ENCODE results near the gene MICU1.

MICU1 gene

GRCh38 chr10:72593963-72594362, 31.9 kb downstream of the MICU1 start (continued):
- TF ChIP-seq ZFP3 (CRISPR knock-in tag; IDR thresholded peaks at IDR 0.05) (no peak), CSDC2 (CRISPR knock-in tag; IDR thresholded peaks at IDR 0.05) (no peak), TCF4 (CRISPR knock-in tag; IDR thresholded peaks at IDR 0.05; ENCODE audit: borderline replicate concordance) (no peak)

GRCh38 chr10:72588266-72588665, 37.6 kb downstream of the MICU1 start:
- no peak for ATAC-seq
- TF ChIP-seq PPARA (CRISPR knock-in tag; IDR thresholded peaks at IDR 0.05; ENCODE audit: borderline replicate concordance) (no peak), ISL1 (CRISPR knock-in tag; IDR thresholded peaks at IDR 0.05) (no peak), CSDC2 (CRISPR knock-in tag; IDR thresholded peaks at IDR 0.05) (no peak), OSR1 (CRISPR knock-in tag; IDR thresholded peaks at IDR 0.05) (no peak), ZFP30 (CRISPR knock-in tag; IDR thresholded peaks at IDR 0.05) (no peak), TCF4 (CRISPR knock-in tag; IDR thresholded peaks at IDR 0.05; ENCODE audit: borderline replicate concordance) (no peak), CSRNP3 (CRISPR knock-in tag; IDR thresholded peaks at IDR 0.05) (no peak), SNAI2 (CRISPR knock-in tag; IDR thresholded peaks at IDR 0.05) (no peak), RARB (CRISPR knock-in tag; IDR thresholded peaks at IDR 0.05) (no peak), TOX (CRISPR knock-in tag; IDR thresholded peaks at IDR 0.05; ENCODE audit: borderline replicate concordance) (no peak), TSHZ2 (CRISPR knock-in tag; IDR thresholded peaks at IDR 0.05) (no peak), BACH2 (CRISPR knock-in tag; IDR thresholded peaks at IDR 0.05; ENCODE audit: borderline replicate concordance) (no peak), ARNTL (CRISPR knock-in tag; IDR thresholded peaks at IDR 0.05; ENCODE audit: borderline replicate concordance, low read depth) (no peak), PATZ1 (CRISPR knock-in tag; IDR thresholded peaks at IDR 0.05; ENCODE audit: borderline replicate concordance) (no peak), GLIS3 (CRISPR knock-in tag; IDR thresholded peaks at IDR 0.05) (no peak), ESRRG (CRISPR knock-in tag; IDR thresholded peaks at IDR 0.05) (no peak), ZNF70 (CRISPR knock-in tag; IDR thresholded peaks at IDR 0.05) (no peak), ZNF565 (CRISPR knock-in tag; conservative IDR thresholded peaks at IDR 0.05; ENCODE audit: low read depth) (no peak), ZNF8 (CRISPR knock-in tag; IDR thresholded peaks at IDR 0.05) (no peak), ZC3H10 (CRISPR knock-in tag; IDR thresholded peaks at IDR 0.05) (no peak)

GRCh38 chr10:72587568-72587967, 38.3 kb downstream of the MICU1 start:
- ATAC-seq: no peak

More at GRCh38 chr10:72587568-72587967, 38.3 kb downstream of the MICU1 start:
- no peak for TF ChIP-seq CSRNP3 (CRISPR knock-in tag; IDR thresholded peaks at IDR 0.05)
- no peak for TF ChIP-seq TSHZ2 (CRISPR knock-in tag; IDR thresholded peaks at IDR 0.05)
- no peak for TF ChIP-seq CREB5 (CRISPR knock-in tag; IDR thresholded peaks at IDR 0.05; ENCODE audit: low read depth)
- no peak for TF ChIP-seq ZFP3 (CRISPR knock-in tag; IDR thresholded peaks at IDR 0.05)
- TF ChIP-seq ZNF565 (CRISPR knock-in tag; conservative IDR thresholded peaks at IDR 0.05; ENCODE audit: low read depth): no peak
- no peak for TF ChIP-seq BACH2 (CRISPR knock-in tag; IDR thresholded peaks at IDR 0.05; ENCODE audit: borderline replicate concordance)
- no peak for TF ChIP-seq ESRRG (CRISPR knock-in tag; IDR thresholded peaks at IDR 0.05)
- no peak for TF ChIP-seq RARB (CRISPR knock-in tag; IDR thresholded peaks at IDR 0.05)
- no peak for TF ChIP-seq POU6F1 (CRISPR knock-in tag; IDR thresholded peaks at IDR 0.05; ENCODE audit: borderline replicate concordance, low read depth)
